Sigmoid colon (tissue), 4 donors: ENCODE measurements around the gene FAM181B.

Source experiments
- EP300 ChIP-seq, 4 donors: sonication (generic); formaldehyde crosslinking; IDR thresholded peaks; one replicate each; pipeline ENCODE4 v1.6.1; 2017; ENCODE audit warnings: antibody characterized with exemption in 4 of 4
- POLR2A ChIP-seq, 2 donors: fragments of 450-650 bp; IDR thresholded peaks; one replicate each; pipeline ENCODE4 v1.6.1; 2016; ENCODE audit warnings: antibody characterized with exemption in 2 of 2, mild to moderate bottlenecking in 2 of 2, moderate library complexity in 2 of 2
- TF ChIP-seq, protein P1 (sequence below), 4 experiments: fragments of 450-650 bp in 3 of 4; fragments of 200-600 bp in 1 of 4; IDR thresholded peaks; one replicate each; pipeline ENCODE4 v1.5.1; 2016 to 2019; ENCODE audit warnings: antibody characterized with exemption in 4 of 4, mild to moderate bottlenecking in 3 of 4, moderate library complexity in 2 of 4

DNA sequence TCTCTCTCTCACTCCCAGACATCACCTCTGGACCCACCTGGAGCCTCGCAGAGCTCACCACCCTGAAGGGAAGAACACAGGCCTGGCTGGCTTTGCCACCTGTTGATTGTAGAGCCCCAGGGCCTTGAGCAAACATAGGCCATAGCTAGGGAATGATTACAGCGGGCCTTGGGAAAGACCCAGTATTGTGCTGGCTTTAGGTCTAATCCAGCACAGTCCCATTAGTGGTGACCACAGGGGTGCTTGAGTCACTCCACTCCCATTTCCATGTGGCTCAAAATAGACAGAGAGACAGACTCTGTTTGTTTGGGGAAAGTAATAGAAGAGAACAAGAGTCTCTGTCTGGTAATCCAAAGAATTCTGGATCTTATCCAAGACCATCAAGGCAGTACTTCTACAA is 42.7 kb upstream of the FAM181B start:
- TF ChIP-seq, protein P1, sequence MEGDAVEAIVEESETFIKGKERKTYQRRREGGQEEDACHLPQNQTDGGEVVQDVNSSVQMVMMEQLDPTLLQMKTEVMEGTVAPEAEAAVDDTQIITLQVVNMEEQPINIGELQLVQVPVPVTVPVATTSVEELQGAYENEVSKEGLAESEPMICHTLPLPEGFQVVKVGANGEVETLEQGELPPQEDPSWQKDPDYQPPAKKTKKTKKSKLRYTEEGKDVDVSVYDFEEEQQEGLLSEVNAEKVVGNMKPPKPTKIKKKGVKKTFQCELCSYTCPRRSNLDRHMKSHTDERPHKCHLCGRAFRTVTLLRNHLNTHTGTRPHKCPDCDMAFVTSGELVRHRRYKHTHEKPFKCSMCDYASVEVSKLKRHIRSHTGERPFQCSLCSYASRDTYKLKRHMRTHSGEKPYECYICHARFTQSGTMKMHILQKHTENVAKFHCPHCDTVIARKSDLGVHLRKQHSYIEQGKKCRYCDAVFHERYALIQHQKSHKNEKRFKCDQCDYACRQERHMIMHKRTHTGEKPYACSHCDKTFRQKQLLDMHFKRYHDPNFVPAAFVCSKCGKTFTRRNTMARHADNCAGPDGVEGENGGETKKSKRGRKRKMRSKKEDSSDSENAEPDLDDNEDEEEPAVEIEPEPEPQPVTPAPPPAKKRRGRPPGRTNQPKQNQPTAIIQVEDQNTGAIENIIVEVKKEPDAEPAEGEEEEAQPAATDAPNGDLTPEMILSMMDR (IDR thresholded peaks at IDR 0.05): no peak
- TF ChIP-seq EP300 (IDR thresholded peaks at IDR 0.05) (no peak), POLR2A (IDR thresholded peaks at IDR 0.05) (no peak)
